HepG2 (cell line): Measurements from ENCODE around the gene TMEM9B. TPM values are rescaled to one million over a fixed set of nuclear protein-coding genes. Genes with fewer than 3 reads are reported as not detected.

ENCODE experiments used
- AGO1 ChIP-seq: fragments of 200-400 bp; formaldehyde crosslinking; IDR thresholded peaks from 2 replicates; pipeline ENCODE4 v1.6.1; 2017; ENCODE audit warnings: mild to moderate bottlenecking, low read depth, low read length, moderate library complexity; ENCODE audit not compliant: poor library complexity, severe bottlenecking
- ASH2L ChIP-seq: fragments of 300-600, 200-600 bp; sonication (generic); IDR thresholded peaks from 2 replicates; pipeline ENCODE4 v1.7.0; 2017; ENCODE audit warnings: low read depth, mild to moderate bottlenecking, moderate library complexity, mixed read lengths, low read length; ENCODE audit not compliant: insufficient read length
- CCAR2 ChIP-seq: fragments of 200-400 bp; formaldehyde crosslinking; optimal IDR thresholded peaks from 2 replicates; pipeline ENCODE3; 2018; ENCODE audit warnings: low read depth, mild to moderate bottlenecking, low read length, moderate library complexity
- CHD2 ChIP-seq: IDR thresholded peaks from 2 replicates; pipeline ENCODE4 v1.6.1; 2011; ENCODE audit warnings: low read depth, low read length, improper control_type of control experiment
- FUBP1 ChIP-seq: sonication (generic); formaldehyde crosslinking; IDR thresholded peaks from 2 replicates; pipeline ENCODE4 v1.5.1; 2020; ENCODE audit warnings: missing genetic modification reagents, mild to moderate bottlenecking, borderline replicate concordance
- GATAD2A ChIP-seq: IDR thresholded peaks from 2 replicates; pipeline ENCODE4 v1.6.1; 2016
- HNF1B ChIP-seq: sonication (generic); formaldehyde crosslinking; IDR thresholded peaks from 2 replicates; pipeline ENCODE4 v1.5.1; 2020; ENCODE audit warnings: mild to moderate bottlenecking, moderate library complexity, missing genetic modification reagents
- JDP2 ChIP-seq: sonication (generic); formaldehyde crosslinking; IDR thresholded peaks from 2 replicates; pipeline ENCODE4 v1.8.1; 2022; ENCODE audit warnings: missing genetic modification reagents, borderline replicate concordance
- KAT7 ChIP-seq: IDR thresholded peaks from 2 replicates; pipeline ENCODE4 v1.6.1; 2018; ENCODE audit warnings: borderline replicate concordance, missing compliant biosample characterization
- KMT2B ChIP-seq: IDR thresholded peaks from 2 replicates; pipeline ENCODE4 v1.6.1; 2016; ENCODE audit warnings: missing genetic modification reagents, missing compliant biosample characterization
- MAZ ChIP-seq, 2 experiments: sonication (generic) in 1 of 2; formaldehyde crosslinking in 1 of 2; IDR thresholded peaks; 2 replicates each; pipeline versions ENCODE4 v1.5.0 to v1.6.1; 2012 to 2020; ENCODE audit warnings: low read depth in 2 of 2, mild to moderate bottlenecking in 2 of 2, borderline replicate concordance in 1 of 2, improper control_type of control experiment in 1 of 2, low read length in 1 of 2, missing genetic modification reagents in 1 of 2, moderate library complexity in 1 of 2
- MXD4 ChIP-seq: IDR thresholded peaks from 2 replicates; pipeline ENCODE4 v1.6.1; 2016; ENCODE audit warnings: mild to moderate bottlenecking, missing biosample characterization, missing genetic modification reagents
- RBFOX2 ChIP-seq: fragments of 200-400 bp; formaldehyde crosslinking; IDR thresholded peaks from 2 replicates; pipeline ENCODE4 v1.6.1; 2017; ENCODE audit warnings: low read depth, mild to moderate bottlenecking, low read length
- REL ChIP-seq: sonication (generic); formaldehyde crosslinking; conservative IDR thresholded peaks from 2 replicates; pipeline ENCODE4 v1.8.0; 2022; ENCODE audit warnings: mild to moderate bottlenecking, missing genetic modification reagents, moderate library complexity
- STAG1 ChIP-seq: sonication (generic); formaldehyde crosslinking; IDR thresholded peaks from 2 replicates; pipeline ENCODE4 v1.4.0; 2020; ENCODE audit warnings: missing genetic modification reagents
- YEATS4 ChIP-seq: sonication (generic); formaldehyde crosslinking; IDR thresholded peaks from 2 replicates; pipeline ENCODE4 v1.4.0; 2020; ENCODE audit warnings: missing genetic modification reagents, borderline replicate concordance
- ZBTB14 ChIP-seq: sonication (generic); formaldehyde crosslinking; IDR thresholded peaks from 2 replicates; pipeline ENCODE4 v1.4.0; 2020; ENCODE audit warnings: missing genetic modification reagents
- ZC3H13 ChIP-seq: sonication (generic); formaldehyde crosslinking; IDR thresholded peaks from 2 replicates; pipeline ENCODE4 v1.8.1; 2023; ENCODE audit warnings: mild to moderate bottlenecking, missing genetic modification reagents, moderate library complexity
- ZNF101 ChIP-seq: sonication (generic); formaldehyde crosslinking; IDR thresholded peaks from 2 replicates; pipeline ENCODE4 v1.4.0; 2020; ENCODE audit warnings: mild to moderate bottlenecking, low read depth, missing genetic modification reagents, borderline replicate concordance
- ZNF136 ChIP-seq: sonication (generic); formaldehyde crosslinking; IDR thresholded peaks from 2 replicates; pipeline ENCODE4 v1.8.1; 2022; ENCODE audit warnings: low read depth, mild to moderate bottlenecking, moderate library complexity, missing genetic modification reagents
- ZNF17 ChIP-seq: sonication (generic); formaldehyde crosslinking; IDR thresholded peaks from 2 replicates; pipeline ENCODE4 v1.5.0; 2020; ENCODE audit warnings: mild to moderate bottlenecking, missing genetic modification reagents
- ZNF33B ChIP-seq: sonication (generic); formaldehyde crosslinking; IDR thresholded peaks from 2 replicates; pipeline ENCODE4 v1.5.1; 2020; ENCODE audit warnings: mild to moderate bottlenecking, missing genetic modification reagents
- ZNF354B ChIP-seq: sonication (generic); formaldehyde crosslinking; IDR thresholded peaks from 2 replicates; pipeline ENCODE4 v1.8.0; 2022; ENCODE audit warnings: mild to moderate bottlenecking, missing genetic modification reagents
- ZNF766 ChIP-seq: sonication (generic); formaldehyde crosslinking; IDR thresholded peaks from 2 replicates; pipeline ENCODE4 v1.5.0; 2020; ENCODE audit warnings: missing genetic modification reagents, borderline replicate concordance
- polyA plus RNA-seq, 8 experiments: library from polyadenylated mRNA; depleted of rRNA in 3 of 8; stranded (reverse) in 7 of 8; unstranded in 1 of 8; fragments of >200 nt; fragmentation: Illumina TruSeq in 4 of 8; extraction: Trizol in 4 of 8; gene quantifications; 2 replicates each; pipeline versions ENCODE4 v1.2.1 to v1.2.3, GENCODE V29; 2011 to 2016; ENCODE audit warnings: low read depth in 4 of 8, missing spikeins in 1 of 8, mixed read lengths in 1 of 8; ENCODE audit not compliant: insufficient read depth in 1 of 8
- total RNA-seq, 5 experiments: library from RNA; depleted of rRNA; stranded (reverse); fragments of >200 nt; fragmentation: Illumina TruSeq; extraction: Trizol; gene quantifications; 2 replicates each; pipeline ENCODE4 v1.2.3, GENCODE V29; 2016; ENCODE audit warnings: low read depth in 1 of 5

TMEM9B gene
- total and polyA plus RNA-seq, 2 of the 13 experiments (the other 11 are each of a cell fraction or from before 2014, with no cell fraction given): 12.4 to 20.8 TPM

GRCh38 chr11:8964324-8965320 is at the start of gene TMEM9B (continued):
- peak; percentile 58; the same call in 1 of the 2 replicates for TF ChIP-seq HNF1B (CRISPR knock-in tag)
- TF ChIP-seq CCAR2: no peak
- no peak for TF ChIP-seq ZNF17 (CRISPR knock-in tag)
- no peak for TF ChIP-seq STAG1 (CRISPR knock-in tag)
- peak; percentile 3; the same call in 1 of the 2 replicates for TF ChIP-seq GATAD2A
- TF ChIP-seq FUBP1 (CRISPR knock-in tag): no peak
- TF ChIP-seq KAT7 (CRISPR knock-in tag): peak; percentile 61; the same call in 1 of the 2 replicates
- TF ChIP-seq RBFOX2: peak; percentile 98
- peak; percentile 60; the same call in 1 of the 2 replicates for TF ChIP-seq ZNF33B (CRISPR knock-in tag)
- TF ChIP-seq CHD2: peak; percentile 57; the same call in 1 of the 2 replicates
- TF ChIP-seq JDP2 (CRISPR knock-in tag): no peak
- peak; percentile 82 for TF ChIP-seq ASH2L
- no peak; the same call in 1 of the 2 replicates for TF ChIP-seq ZNF136 (CRISPR knock-in tag)
- TF ChIP-seq ZBTB14 (CRISPR knock-in tag): 0 out of 2 replicates have a peak, but pooled peaks have one; percentile 23
- TF ChIP-seq ZNF354B: 0 out of 2 replicates have a peak, but pooled peaks have one; percentile 14
- peak; percentile 90; the same call in 1 of the 2 replicates for TF ChIP-seq YEATS4 (CRISPR knock-in tag)
- no peak for TF ChIP-seq REL (CRISPR knock-in tag)
- peak; percentile 87 for TF ChIP-seq KMT2B (CRISPR knock-in tag)
- TF ChIP-seq ZNF101: no peak
- peak; percentile 64 for TF ChIP-seq ZNF766
- TF ChIP-seq MAZ (IDR thresholded peaks at IDR 0.05; ENCODE audit: borderline replicate concordance, low read depth, low read length): peak; percentile 32
- peak; percentile 38 for TF ChIP-seq MAZ (CRISPR knock-in tag; IDR thresholded peaks at IDR 0.05; ENCODE audit: low read depth)
- TF ChIP-seq AGO1: no peak
- TF ChIP-seq MXD4 (CRISPR knock-in tag): peak; percentile 70; the same call in 1 of the 2 replicates
- TF ChIP-seq ZC3H13 (CRISPR knock-in tag): no peak
